ENCODE data around the gene ZNF879. TPM values are rescaled to one million over a fixed set of nuclear protein-coding genes. Genes with fewer than 3 reads are reported as not detected.

ZNF879 gene
- total RNA-seq, 1 donor from 2014 or later, result 5.7 TPM

DNA sequence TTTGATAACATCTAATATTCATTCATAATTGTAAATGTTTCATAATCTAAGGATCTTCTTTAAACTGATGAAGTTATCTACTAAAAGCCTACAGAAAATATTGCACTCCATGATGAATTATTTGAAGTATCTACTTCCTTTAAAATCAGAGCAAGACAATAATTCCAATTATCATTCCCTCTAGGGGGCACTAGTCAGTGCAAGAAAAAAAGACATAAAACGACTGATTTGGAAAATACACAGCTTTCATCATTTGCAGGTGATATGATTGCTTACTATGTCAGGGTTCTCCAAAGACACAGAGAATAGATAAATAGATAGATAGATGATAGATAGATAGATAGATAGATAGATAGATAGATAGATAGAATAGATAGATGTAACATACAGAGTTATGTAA is 14.9 kb upstream of the ZNF879 start:
- DNase-seq, result no peak

DNA sequence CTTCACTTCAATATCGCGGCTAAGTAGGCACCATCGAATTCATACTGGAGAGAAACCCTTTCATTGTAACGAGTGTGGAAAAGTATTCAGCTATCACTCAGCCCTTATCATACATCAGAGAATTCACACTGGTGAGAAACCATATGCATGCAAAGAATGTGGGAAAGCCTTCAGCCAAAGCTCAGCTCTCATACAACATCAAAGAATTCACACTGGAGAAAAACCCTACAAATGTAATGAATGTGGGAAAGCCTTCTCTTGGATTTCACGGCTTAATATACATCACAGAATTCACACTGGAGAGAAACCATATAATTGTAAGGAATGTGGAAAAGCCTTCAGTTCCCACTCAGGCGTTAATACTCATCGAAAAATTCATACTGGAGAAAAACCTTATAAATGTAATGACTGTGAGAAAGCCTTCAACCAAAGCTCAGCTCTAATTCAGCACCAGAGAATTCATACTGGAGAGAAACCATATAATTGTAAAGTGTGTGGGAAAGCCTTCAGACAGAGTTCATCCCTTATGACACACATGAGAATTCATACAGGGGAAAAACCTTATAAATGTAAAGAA is 9.5 kb downstream of the ZNF879 start:
- DNase-seq, result no peak

DNA sequence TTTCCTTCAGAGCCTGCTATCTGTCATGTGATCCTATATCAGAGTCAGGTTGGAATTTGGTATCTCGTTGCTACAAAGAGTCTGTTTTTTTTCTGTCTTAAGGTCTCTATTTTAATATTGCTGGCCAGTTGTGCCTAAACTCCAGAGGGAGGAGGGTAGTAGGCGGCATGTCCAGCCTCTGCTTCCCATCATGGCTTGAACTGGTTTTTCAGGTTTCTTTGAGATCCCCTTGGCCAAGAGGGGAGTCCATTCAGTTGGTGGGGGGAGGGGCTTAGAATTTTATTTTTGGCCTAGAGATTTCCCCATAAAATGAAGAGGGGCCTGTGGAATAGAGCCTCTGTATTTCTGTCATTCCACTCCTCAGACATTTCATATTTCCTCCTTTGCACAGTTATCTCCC is 21.2 kb downstream of the ZNF879 start:
- DNase-seq, result no peak

- peak; percentile 18 for DNase-seq
These were observed 28.2 kb downstream of the ZNF879 start for GRCh38 chr5:179051784-179052183.

DNA sequence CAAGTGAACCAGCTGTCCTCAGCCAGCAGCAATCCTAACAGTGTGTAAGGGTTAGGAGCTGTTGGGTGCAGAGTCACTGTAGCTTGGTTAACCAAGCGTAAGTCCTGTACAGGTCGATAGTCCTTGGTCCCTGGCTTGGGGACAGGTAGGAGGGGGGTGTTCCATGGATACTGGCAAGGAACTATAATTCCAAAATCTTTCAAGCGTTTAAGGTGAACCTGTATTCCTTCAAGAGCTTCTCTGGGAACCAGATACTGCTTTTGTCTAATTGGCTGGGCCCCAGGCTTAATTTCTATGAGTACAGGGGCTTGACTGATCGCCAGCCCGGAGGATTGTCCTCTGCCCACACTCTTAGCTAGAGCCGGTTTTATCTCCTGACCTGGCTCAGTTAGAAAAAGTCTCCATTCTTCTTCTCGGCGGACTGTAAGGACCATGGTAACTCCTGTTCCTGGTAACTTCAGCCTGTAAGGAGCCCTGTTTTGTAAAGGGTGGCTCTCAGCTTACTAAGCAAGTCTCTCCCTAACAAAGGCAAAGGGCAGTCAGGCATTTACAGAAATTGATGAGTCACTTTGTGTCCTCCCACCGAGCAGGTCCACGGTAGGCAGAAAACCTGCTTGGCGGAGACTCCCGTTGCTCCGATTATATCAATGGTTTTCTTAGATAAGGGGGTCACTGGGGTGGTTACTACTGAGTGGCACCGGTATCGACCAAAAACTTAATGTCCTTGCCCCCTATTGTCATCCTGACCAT is 30.6 kb downstream of the ZNF879 start:
- DNase-seq, result no peak

GRCh38 chr5:179054876-179055275 is 31.3 kb downstream of the ZNF879 start:
- no peak for DNase-seq

GRCh38 chr5:179055436-179055835 is 31.8 kb downstream of the ZNF879 start:
- DNase-seq, result no peak

GRCh38 chr5:179055841-179056240 is 32.2 kb downstream of the ZNF879 start:
- no peak for DNase-seq

DNA sequence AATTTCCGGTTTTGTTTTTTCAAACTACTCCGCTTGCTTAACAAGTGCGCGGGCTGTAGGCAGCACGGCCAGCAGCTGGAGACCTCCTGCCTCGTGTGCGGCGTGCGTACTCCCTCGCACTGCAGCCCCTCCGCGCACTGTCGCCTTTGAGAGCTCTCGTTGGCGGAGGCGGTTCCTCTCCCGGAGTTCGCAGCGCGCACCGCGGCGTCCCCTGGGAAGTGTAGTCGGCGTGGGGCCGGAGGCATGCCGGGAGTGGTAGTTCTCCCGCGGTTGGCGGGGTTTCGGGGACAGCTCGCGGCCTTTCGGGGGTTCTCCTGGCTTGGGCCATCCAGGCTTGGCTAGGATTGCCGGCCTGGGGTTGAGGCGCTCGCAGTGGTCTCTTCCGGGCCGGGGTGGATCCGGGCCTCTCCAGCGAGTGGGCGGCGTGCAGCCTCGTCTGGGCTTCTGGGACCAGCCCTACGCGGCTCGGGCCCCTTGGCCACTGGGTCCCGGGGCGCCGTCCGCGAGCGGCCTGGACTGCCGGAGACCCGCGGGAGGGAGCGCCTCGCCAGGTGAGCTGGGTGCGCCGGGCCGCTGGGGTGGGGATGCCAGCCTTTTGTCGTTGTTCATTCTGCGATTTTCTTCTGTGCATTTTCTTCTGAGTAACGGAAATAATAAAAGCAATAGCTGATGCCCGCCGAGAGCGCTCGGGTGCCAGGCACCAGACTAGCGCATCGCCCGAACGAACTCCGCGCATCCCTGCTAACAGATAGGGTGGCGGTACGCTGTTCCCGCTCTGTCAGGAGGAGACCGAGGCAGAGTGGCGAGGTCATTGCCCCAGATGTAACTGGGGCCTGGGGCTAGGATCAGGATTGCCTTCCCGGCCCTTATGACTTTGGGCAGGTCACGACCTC is 36.8 kb downstream of the ZNF879 start, which contains the start of gene ZNF354C:
Gene ZNF354C (plus strand): TSS at position 258 of the 893 bp plus-strand sequence. CDS start 1,696 bp downstream, outside the sequence.
- DNase-seq, result peak; percentile 97

- DNase-seq, result no peak
These were observed 37.4 kb downstream of the ZNF879 start for GRCh38 chr5:179061025-179061424.

DNA sequence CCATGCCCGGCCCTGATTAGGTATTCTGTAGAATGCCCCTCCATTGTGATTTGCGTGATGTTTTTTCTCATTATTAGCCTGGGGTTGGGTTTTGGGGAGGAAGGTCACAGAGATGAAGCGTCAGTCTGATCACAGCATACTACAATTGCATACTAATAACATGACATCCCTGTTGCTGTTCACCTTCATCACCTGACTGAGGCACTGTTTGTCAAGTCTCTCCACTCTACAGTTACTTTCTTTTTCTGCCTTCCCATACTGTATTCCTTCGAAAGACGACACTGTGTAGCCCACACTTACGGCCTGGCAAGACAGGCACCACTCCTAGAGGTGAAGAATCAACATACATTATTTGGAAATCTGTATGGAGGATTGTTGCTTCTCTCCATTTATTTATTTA is 42.1 kb downstream of the ZNF879 start:
- DNase-seq, result no peak

DNA sequence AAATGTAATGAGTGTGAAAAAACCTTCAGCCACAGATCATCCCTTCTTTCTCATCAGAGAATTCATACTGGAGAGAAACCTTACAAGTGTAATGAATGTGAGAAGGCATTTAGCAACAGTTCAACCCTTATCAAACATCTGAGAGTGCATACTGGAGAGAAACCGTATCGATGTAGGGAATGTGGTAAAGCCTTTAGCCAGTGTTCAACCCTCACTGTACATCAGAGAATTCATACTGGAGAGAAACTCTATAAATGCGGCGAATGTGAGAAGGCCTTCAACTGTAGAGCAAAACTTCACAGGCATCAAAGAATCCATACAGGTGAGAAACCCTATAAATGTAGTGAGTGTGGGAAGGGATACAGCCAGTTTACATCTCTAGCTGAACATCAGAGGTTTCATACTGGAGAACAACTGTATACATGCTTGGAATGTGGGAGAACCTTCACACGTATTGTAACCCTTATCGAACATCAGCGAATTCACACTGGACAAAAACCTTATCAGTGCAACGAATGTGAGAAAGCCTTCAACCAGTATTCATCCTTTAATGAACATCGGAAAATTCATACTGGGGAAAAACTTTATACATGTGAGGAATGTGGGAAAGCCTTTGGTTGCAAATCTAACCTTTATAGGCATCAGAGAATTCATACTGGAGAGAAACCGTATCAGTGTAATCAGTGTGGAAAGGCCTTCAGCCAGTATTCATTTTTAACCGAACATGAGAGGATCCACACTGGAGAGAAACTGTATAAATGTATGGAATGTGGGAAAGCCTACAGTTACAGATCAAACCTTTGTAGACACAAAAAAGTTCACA is 55.8 kb downstream of the ZNF879 start:
- no peak for DNase-seq

GRCh38 chr5:179080724-179081123 is 57.1 kb downstream of the ZNF879 start:
- DNase-seq, result no peak

Other genes with a start within 250 kb of the ZNF879 start
- 27.3 TPM for gene ZNF354B, start 163.9 kb upstream of the ZNF879 start, total RNA-seq
- 2.9 TPM for gene ZFP2, start 127.9 kb upstream of the ZNF879 start, total RNA-seq
- 4.7 TPM for gene ZNF454, start 82.6 kb upstream of the ZNF879 start, total RNA-seq
- not detected for gene GRM6, start 28.5 kb upstream of the ZNF879 start, total RNA-seq
- gene ZNF354C, start 36.6 kb downstream of the ZNF879 start, total RNA-seq, result 16.3 TPM

Measured in tongue (tissue), 2 donors.